HG02981 (cell line): Measurements from ENCODE around the gene RNF114.

Experiments
- ATAC-seq: cut with Tn5 transposase; IDR thresholded peaks from one replicate; pipeline ENCODE4 v1.9.1; 2021; ENCODE audit warnings: mild to moderate bottlenecking, moderate library complexity; ENCODE audit not compliant: unreplicated experiment

RNF114 gene

GRCh38 chr20:49901588-49901987, 34.6 kb upstream of the RNF114 start:
- ATAC-seq: no peak

GRCh38 chr20:49904440-49905214, 31.6 kb upstream of the RNF114 start:
- no peak for ATAC-seq

GRCh38 chr20:49905415-49906091, 30.6 kb upstream of the RNF114 start:
- no peak for ATAC-seq

GRCh38 chr20:49906101-49906604, 30.0 kb upstream of the RNF114 start:
- no peak for ATAC-seq

- ATAC-seq: no peak
Measured at GRCh38 chr20:49906615-49907154, 29.5 kb upstream of the RNF114 start.

GRCh38 chr20:49907405-49908257, 28.6 kb upstream of the RNF114 start:
- no peak for ATAC-seq

- ATAC-seq: no peak
Measured at GRCh38 chr20:49908258-49908565, 28.0 kb upstream of the RNF114 start.

- ATAC-seq: no peak
Measured at GRCh38 chr20:49909499-49910339, 26.5 kb upstream of the RNF114 start.

- no peak for ATAC-seq
Measured at GRCh38 chr20:49910340-49910706, 25.9 kb upstream of the RNF114 start.

- ATAC-seq: no peak
Measured at GRCh38 chr20:49913399-49914047, 22.7 kb upstream of the RNF114 start.

- no peak for ATAC-seq
Measured at GRCh38 chr20:49914310-49915117, 21.7 kb upstream of the RNF114 start.

- peak; percentile 3 for ATAC-seq
Measured at GRCh38 chr20:49915118-49915379, 21.1 kb upstream of the RNF114 start.

- peak; percentile 72 for ATAC-seq
Measured at GRCh38 chr20:49915380-49916145, 20.6 kb upstream of the RNF114 start, which contains the start of gene SPATA2. SPATA2 (minus strand) TSS chr20:49915529; CDS start chr20:49908490, 7,039 bp downstream.

- ATAC-seq: no peak
Measured at GRCh38 chr20:49916146-49917002, 19.8 kb upstream of the RNF114 start.

GRCh38 chr20:49918446-49918845, 17.8 kb upstream of the RNF114 start:
- ATAC-seq: no peak

- no peak for ATAC-seq
Measured at GRCh38 chr20:49919009-49919408, 17.2 kb upstream of the RNF114 start.

- ATAC-seq: no peak
Measured at GRCh38 chr20:49919461-49919860, 16.7 kb upstream of the RNF114 start.

GRCh38 chr20:49924247-49924646, 11.9 kb upstream of the RNF114 start:
- no peak for ATAC-seq
